GM18511 (cell line): ENCODE measurements around the gene CD72.

Experiments
- ATAC-seq: cut with Tn5 transposase; IDR thresholded peaks from one replicate; pipeline ENCODE4 v1.9.1; 2021; ENCODE audit warnings: mild to moderate bottlenecking, moderate library complexity; ENCODE audit not compliant: unreplicated experiment

The CD72 gene

GRCh38 chr9:35560625-35561337, 57.4 kb downstream of the CD72 start:
- no peak for ATAC-seq
